OCI-LY3 (cell line): Measurements from ENCODE around the gene EFCAB8.

Source experiments
- CTCF ChIP-seq: fragments of 200-600, 300-600 bp; sonication (generic); IDR thresholded peaks from 2 replicates; pipeline ENCODE4 v1.5.1; 2014; ENCODE audit warnings: antibody characterized with exemption, low read length, low read depth
- EZH2phosphoT487 ChIP-seq: fragments of 200-600 bp; shearing (Covaris generic); IDR thresholded peaks from 2 replicates; pipeline ENCODE4 v1.6.1; 2018; ENCODE audit warnings: antibody characterized with exemption, mixed run types, low read depth

GRCh38 chr20:33005908-33006775, 147.4 kb downstream of the EFCAB8 start:
- TF ChIP-seq CTCF: no peak
- TF ChIP-seq EZH2phosphoT487: no peak
